Astrocyte of the spinal cord (primary cell): Measurements from ENCODE around the gene FLNC.

ENCODE experiments used
- DNase-seq: peaks from one replicate; pipeline ENCODE4 v3.0.0; 2011; ENCODE audit warnings: low read depth, low spot score
- H3K4me3 ChIP-seq: 2 replicates; pipeline ENCODE4 v1.5.1; 2011; ENCODE audit warnings: low read depth, mild to moderate bottlenecking, low read length, moderate library complexity
- in situ Hi-C: cut with HindIII; loops from 2 replicates; pipeline ENCODE4 v1.10.0; 2017; ENCODE audit warnings: low sequenced_read_pairs
- TF ChIP-seq, protein P1 (sequence below): IDR thresholded peaks from 2 replicates; pipeline ENCODE4 v1.5.1; 2012; ENCODE audit warnings: low read depth, mild to moderate bottlenecking, low read length, inconsistent platforms

The FLNC gene

DNA sequence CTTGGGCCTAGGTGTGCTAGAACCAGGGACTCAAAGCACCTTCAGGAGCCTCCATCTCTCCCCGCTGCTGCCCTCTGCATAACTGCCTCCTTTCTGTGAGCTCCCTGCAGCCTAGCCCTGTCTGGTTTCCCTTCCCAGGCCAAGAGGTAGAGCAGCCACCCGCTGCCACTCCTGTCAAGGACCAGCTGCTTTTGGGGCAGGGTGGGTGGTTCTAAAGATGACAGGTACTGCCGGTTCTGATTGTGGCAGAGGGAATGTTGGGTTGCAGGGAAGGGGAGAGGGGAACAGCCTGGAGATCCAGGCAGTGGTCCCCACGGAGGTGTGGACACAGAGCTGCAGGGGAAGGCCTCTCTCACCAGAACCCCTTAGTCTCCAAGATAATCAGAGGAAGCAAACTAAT lies 3.7 kb upstream of the FLNC start:
- in situ Hi-C loops: no loop called here
- TF ChIP-seq, protein P1, sequence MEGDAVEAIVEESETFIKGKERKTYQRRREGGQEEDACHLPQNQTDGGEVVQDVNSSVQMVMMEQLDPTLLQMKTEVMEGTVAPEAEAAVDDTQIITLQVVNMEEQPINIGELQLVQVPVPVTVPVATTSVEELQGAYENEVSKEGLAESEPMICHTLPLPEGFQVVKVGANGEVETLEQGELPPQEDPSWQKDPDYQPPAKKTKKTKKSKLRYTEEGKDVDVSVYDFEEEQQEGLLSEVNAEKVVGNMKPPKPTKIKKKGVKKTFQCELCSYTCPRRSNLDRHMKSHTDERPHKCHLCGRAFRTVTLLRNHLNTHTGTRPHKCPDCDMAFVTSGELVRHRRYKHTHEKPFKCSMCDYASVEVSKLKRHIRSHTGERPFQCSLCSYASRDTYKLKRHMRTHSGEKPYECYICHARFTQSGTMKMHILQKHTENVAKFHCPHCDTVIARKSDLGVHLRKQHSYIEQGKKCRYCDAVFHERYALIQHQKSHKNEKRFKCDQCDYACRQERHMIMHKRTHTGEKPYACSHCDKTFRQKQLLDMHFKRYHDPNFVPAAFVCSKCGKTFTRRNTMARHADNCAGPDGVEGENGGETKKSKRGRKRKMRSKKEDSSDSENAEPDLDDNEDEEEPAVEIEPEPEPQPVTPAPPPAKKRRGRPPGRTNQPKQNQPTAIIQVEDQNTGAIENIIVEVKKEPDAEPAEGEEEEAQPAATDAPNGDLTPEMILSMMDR: no peak
- no peak for DNase-seq
- no peak overlapping the region for H3K4me3 ChIP-seq

DNA sequence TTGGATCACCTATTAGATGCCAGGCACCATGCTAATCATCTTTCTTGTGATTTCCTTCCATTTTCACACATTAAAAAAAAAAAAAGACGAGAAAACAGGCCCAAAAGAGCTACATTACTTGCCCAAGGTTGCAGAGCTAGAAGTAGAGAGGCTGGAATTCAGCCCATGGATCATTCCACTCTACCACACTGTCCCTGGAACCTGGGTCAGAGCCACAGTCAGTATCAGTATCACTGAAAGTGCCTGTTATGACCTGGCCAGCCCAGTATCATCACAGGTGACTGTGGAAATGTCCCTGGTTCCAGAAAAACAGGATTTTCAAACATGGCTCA lies 3.3 kb upstream of the FLNC start:
- no peak for DNase-seq
- in situ Hi-C loops: no loop called here
- TF ChIP-seq, protein P1: no peak
- H3K4me3 ChIP-seq: no peak overlapping the region

DNA sequence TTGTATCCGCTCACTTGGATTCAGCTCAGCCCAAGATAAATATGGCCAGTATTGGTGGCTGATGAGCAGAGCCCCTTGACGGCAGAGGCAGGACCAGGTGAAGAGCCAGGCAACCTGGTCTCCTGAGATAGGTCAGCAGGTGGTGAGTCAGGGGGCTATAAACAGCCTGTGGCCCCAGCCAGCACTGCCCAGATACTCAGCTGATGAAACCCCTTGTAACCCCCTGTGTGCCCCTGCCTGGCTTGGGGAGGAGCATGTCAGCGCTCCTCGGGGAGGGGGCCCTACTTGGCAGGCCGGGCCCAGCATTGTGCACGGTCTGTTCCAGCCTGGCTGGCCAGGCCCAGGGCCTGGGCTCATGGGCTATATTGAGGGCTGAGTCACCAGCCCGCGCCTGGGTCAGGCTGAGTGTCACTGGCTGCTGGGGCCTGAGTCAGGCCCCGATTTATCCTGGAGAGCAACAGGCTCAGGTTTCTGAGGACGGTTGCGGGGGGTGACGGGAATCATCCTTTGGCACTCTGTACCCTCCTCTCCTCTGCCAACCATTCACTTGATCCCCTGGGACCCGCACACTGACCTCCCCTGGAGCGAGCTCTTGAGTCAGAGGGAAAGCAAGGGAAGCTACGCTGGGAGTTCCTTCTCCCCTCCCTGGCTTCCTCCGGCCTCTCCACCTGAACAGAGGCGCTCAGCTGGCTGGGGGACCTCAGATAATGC lies 2.8 kb upstream of the FLNC start:
- TF ChIP-seq, protein P1: no peak
- no peak overlapping the region for H3K4me3 ChIP-seq
- peak; percentile 83 for DNase-seq
- in situ Hi-C loops: no loop called here

DNA sequence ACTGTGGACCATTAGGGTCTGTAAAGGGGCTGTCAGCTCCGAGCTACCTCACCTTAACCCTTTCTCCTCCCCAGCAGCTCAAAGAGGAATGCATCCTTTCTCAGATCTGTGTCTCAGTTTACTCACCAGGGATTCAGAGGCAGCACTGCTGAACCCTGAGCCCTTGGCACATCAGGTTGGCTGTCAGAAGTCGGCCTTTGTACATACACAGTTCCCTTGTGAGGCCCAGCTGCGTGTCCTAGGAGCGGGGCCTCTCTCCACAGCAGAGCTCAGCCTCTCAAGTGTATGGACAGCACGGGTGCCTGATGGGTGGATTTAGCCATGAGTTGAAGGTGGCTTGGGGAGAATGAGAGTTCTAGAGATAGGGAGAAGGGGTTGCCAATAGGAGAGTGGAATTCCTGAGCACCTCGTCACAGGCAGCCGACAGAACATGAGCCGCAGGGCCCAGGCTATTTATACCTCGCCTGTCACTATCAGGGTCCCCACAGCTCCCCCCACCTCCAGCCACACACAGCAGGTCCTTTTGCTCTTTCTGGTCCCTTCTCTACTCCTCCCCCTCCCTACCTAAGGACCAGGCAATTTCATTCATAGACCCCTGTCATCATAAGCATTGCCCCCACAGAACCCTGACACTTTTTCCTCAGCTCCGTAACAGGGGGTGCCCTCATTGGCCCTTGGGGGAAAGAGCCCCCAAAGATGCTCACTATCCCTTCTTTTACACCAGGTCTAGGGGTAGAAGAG lies 2.1 kb upstream of the FLNC start:
- TF ChIP-seq, protein P1: no peak
- DNase-seq: peak; percentile 73
- in situ Hi-C loops: no loop called here
- H3K4me3 ChIP-seq: no peak overlapping the region

DNA sequence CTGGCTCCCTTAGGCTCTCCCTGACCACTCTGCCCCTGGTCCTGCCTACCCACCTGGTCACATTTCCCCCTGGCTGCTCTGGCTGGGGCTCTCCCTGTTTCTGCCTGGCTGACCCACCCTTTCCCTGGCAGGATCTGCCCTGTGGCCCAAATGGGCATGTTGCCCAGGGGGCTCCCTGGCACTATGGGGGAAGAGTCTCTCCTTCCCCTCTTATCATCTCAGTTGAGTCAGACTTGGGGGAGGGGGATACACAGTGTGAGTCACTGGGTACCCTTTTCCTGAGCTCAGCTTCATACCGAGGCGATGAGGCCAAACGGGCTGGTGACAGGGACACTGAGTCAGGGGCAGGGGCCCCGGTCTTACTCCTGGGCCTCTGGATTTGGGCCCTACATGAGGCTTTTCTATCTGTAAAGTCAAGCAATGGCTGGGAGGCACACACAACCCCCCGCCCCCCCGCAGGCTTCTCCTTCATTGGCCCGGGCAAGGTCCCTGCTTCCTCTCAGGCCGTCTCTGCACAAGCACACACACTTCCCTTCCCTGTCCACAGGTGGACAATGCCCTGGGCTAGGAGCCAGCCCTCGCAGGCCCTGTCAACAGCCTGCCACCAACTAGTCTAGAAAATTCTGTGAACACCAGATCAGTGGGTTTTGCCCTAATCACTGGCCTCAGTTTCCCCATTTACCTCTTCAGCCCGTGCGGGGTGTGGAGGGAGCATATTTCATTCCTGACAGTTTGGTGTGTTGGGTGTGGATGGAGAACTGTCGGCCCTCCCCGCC lies 627 bp upstream of the FLNC start:
- in situ Hi-C loops: no loop called here
- H3K4me3 ChIP-seq: peak overlapping the region; percentile 16

More for the DNA sequence above, 627 bp upstream of the FLNC start:
- peak; percentile 55 for DNase-seq
- TF ChIP-seq, protein P1: no peak
